Stimulated activated naive CD8-positive, alpha-beta T cell treated with anti-CD3 and anti-CD28 coated beads, Interleukin-15, Interleukin-2, amounts not matched to agents 100 ng/mL and 50 ng/mL, for 24 hours (primary cell): ENCODE data around the gene PAFAH1B2.
A peak's percentile ranks its signal among the peaks of the same experiment; 100 is the strongest.
"Not testable (repeated sequence)": the region's sequence is repeated elsewhere in the genome, so short reads cannot be mapped to it uniquely, and the experiment has no call there.

Experiments
- H3K27ac Mint-ChIP-seq: one replicate; pipeline ENCODE4 v1.8.0; 2021; ENCODE audit warnings: mild to moderate bottlenecking, mixed read lengths
- H3K27me3 Mint-ChIP-seq: one replicate; pipeline ENCODE4 v1.8.0; 2021; ENCODE audit warnings: mixed read lengths
- H3K36me3 Mint-ChIP-seq: one replicate; pipeline ENCODE4 v1.8.0; 2021; ENCODE audit warnings: low read depth, mixed read lengths
- H3K4me1 Mint-ChIP-seq: one replicate; pipeline ENCODE4 v1.8.0; 2021; ENCODE audit warnings: low read depth, mixed read lengths
- H3K4me3 Mint-ChIP-seq: one replicate; pipeline ENCODE4 v1.8.0; 2021; ENCODE audit warnings: mild to moderate bottlenecking, mixed read lengths
- H3K9me3 Mint-ChIP-seq: one replicate; pipeline ENCODE4 v1.8.0; 2021; ENCODE audit warnings: mixed read lengths

Gene PAFAH1B2

GRCh38 chr11:117143871-117144476, at the start of gene PAFAH1B2:
Gene PAFAH1B2, plus strand, starts transcription at chr11:117144287. Its CDS starts 8,161 bp downstream, at chr11:117152448.
- Mint-ChIP-seq H3K9me3 (no peaks in the 10 kb centered on the region), H3K27ac (peak within 1 kb of the TSS; percentile 94), H3K4me1 (peaks cover 48% of the 10 kb centered on the region)

GRCh38 chr11:117094776-117095175, 49.3 kb upstream of the PAFAH1B2 start:
- Mint-ChIP-seq H3K4me3 (peak overlapping the region; percentile 99), H3K4me1 (peaks cover 86% of the 10 kb centered on the region), H3K27ac (peak overlapping the region; percentile 95), H3K9me3 (peaks cover 5% of the 10 kb centered on the region), H3K36me3 (peaks cover 27% of the 10 kb centered on the region), H3K27me3 (no peaks in the 10 kb centered on the region)

More at GRCh38 chr11:117143871-117144476, at the start of gene PAFAH1B2:
- H3K27me3 Mint-ChIP-seq = peaks cover 5% of the 10 kb centered on the region
- H3K4me3 Mint-ChIP-seq = peak within 1 kb of the TSS; percentile 96
- peaks cover 33% of the 10 kb centered on the region for H3K36me3 Mint-ChIP-seq

- peaks cover 5% of the 10 kb centered on the region for H3K9me3 Mint-ChIP-seq
- no peaks in the 10 kb centered on the region for H3K27me3 Mint-ChIP-seq
- H3K4me1 Mint-ChIP-seq = peaks cover 78% of the 10 kb centered on the region
- peaks cover 23% of the 10 kb centered on the region for H3K36me3 Mint-ChIP-seq
- peak overlapping the region; percentile 95 for H3K27ac Mint-ChIP-seq
- H3K4me3 Mint-ChIP-seq = peak overlapping the region; percentile 99
Measured at GRCh38 chr11:117095284-117096161, 48.6 kb upstream of the PAFAH1B2 start.

- H3K27me3 Mint-ChIP-seq = no peaks in the 10 kb centered on the region
- peaks cover 72% of the 10 kb centered on the region for H3K4me1 Mint-ChIP-seq
- H3K27ac Mint-ChIP-seq = peak overlapping the region; percentile 95
- H3K36me3 Mint-ChIP-seq = peaks cover 18% of the 10 kb centered on the region
- H3K4me3 Mint-ChIP-seq = peak overlapping the region; percentile 99
- peaks cover 5% of the 10 kb centered on the region for H3K9me3 Mint-ChIP-seq
Measured at GRCh38 chr11:117096201-117096991, 47.7 kb upstream of the PAFAH1B2 start.

GRCh38 chr11:117097014-117097388, 47.1 kb upstream of the PAFAH1B2 start:
- H3K27me3 Mint-ChIP-seq = no peaks in the 10 kb centered on the region
- peak overlapping the region; percentile 99 for H3K4me3 Mint-ChIP-seq
- H3K4me1 Mint-ChIP-seq = peaks cover 66% of the 10 kb centered on the region
- H3K36me3 Mint-ChIP-seq = peaks cover 12% of the 10 kb centered on the region
- peaks cover 4% of the 10 kb centered on the region for H3K9me3 Mint-ChIP-seq
- peak overlapping the region; percentile 95 for H3K27ac Mint-ChIP-seq

- H3K27ac Mint-ChIP-seq = peak overlapping the region; percentile 95
- peaks cover 6% of the 10 kb centered on the region for H3K36me3 Mint-ChIP-seq
- peaks cover 60% of the 10 kb centered on the region for H3K4me1 Mint-ChIP-seq
- H3K27me3 Mint-ChIP-seq = no peaks in the 10 kb centered on the region
- no peaks in the 10 kb centered on the region for H3K9me3 Mint-ChIP-seq
- H3K4me3 Mint-ChIP-seq = peak overlapping the region; percentile 99
Measured at GRCh38 chr11:117097389-117098268, 46.5 kb upstream of the PAFAH1B2 start.

GRCh38 chr11:117098269-117099232, 45.5 kb upstream of the PAFAH1B2 start, which contains the start of gene SIK3:
Gene SIK3, minus strand, starts transcription at chr11:117098428. Its CDS starts 13 bp downstream, at chr11:117098415.
- Mint-ChIP-seq H3K27me3 (no peaks in the 10 kb centered on the region), H3K4me1 (peaks cover 51% of the 10 kb centered on the region), H3K9me3 (no peaks in the 10 kb centered on the region), H3K36me3 (no peaks in the 10 kb centered on the region), H3K4me3 (peak within 1 kb of the TSS; percentile 99), H3K27ac (peak within 1 kb of the TSS; percentile 98)

- Mint-ChIP-seq H3K27ac (peak overlapping the region; percentile 98), H3K36me3 (no peaks in the 10 kb centered on the region), H3K9me3 (no peaks in the 10 kb centered on the region), H3K4me3 (peak overlapping the region; percentile 24), H3K4me1 (peaks cover 39% of the 10 kb centered on the region), H3K27me3 (no peaks in the 10 kb centered on the region)
Measured at GRCh38 chr11:117099696-117100095, 44.4 kb upstream of the PAFAH1B2 start.

GRCh38 chr11:117100556-117100955, 43.5 kb upstream of the PAFAH1B2 start:
- Mint-ChIP-seq H3K4me1 (peaks cover 31% of the 10 kb centered on the region), H3K9me3 (no peaks in the 10 kb centered on the region), H3K27me3 (no peaks in the 10 kb centered on the region), H3K36me3 (no peaks in the 10 kb centered on the region), H3K27ac (no peak overlapping the region), H3K4me3 (no peak overlapping the region)

- no peaks in the 10 kb centered on the region for H3K9me3 Mint-ChIP-seq
- no peak overlapping the region for H3K27ac Mint-ChIP-seq
- no peak overlapping the region for H3K4me3 Mint-ChIP-seq
- no peaks in the 10 kb centered on the region for H3K36me3 Mint-ChIP-seq
- H3K27me3 Mint-ChIP-seq = no peaks in the 10 kb centered on the region
- H3K4me1 Mint-ChIP-seq = no peaks in the 10 kb centered on the region
Measured at GRCh38 chr11:117107701-117108590, 36.1 kb upstream of the PAFAH1B2 start.

GRCh38 chr11:117110294-117110950, 33.7 kb upstream of the PAFAH1B2 start:
- Mint-ChIP-seq H3K4me3 (no peak overlapping the region), H3K27me3 (no peaks in the 10 kb centered on the region), H3K27ac (no peak overlapping the region), H3K36me3 (no peaks in the 10 kb centered on the region), H3K4me1 (no peaks in the 10 kb centered on the region), H3K9me3 (no peaks in the 10 kb centered on the region)

GRCh38 chr11:117112497-117112896, 31.6 kb upstream of the PAFAH1B2 start:
- H3K4me1 Mint-ChIP-seq, H3K4me3 Mint-ChIP-seq, H3K9me3 Mint-ChIP-seq, H3K27ac Mint-ChIP-seq, H3K27me3 Mint-ChIP-seq, H3K36me3 Mint-ChIP-seq: not testable (repeated sequence)
